IMR-90 (cell line): ENCODE measurements around the gene ACAN. TPM values are rescaled to one million over a fixed set of nuclear protein-coding genes. Genes with fewer than 3 reads are reported as not detected.

Source experiments
- ATAC-seq: fragments of 200-7000 bp; cut with Tn5 transposase; 2 replicates; pipeline ENCODE4 v1.9.1; 2020; ENCODE audit warnings: low read depth, mild to moderate bottlenecking, moderate library complexity
- BruUV-seq: library from RNA; stranded (reverse); fragments of 400-500 nt; replicated peaks from 2 replicates; lab custom pipeline; 2021; lab: Mats Ljungman, UMichigan
- CTCF ChIA-PET: fragments of 300-600 bp; formaldehyde crosslinking; extraction: SDS; loops from one replicate; lab custom pipeline; 2021; ENCODE audit warnings: antibody characterized with exemption; lab: Yijun Ruan, JAX
- POLR2A ChIA-PET: fragments of 300-600 bp; sonication (Branson Sonifier 250); formaldehyde crosslinking; loops from one replicate; lab custom pipeline; 2022; ENCODE audit warnings: antibody characterized with exemption; ENCODE audit not compliant: unreplicated experiment; lab: Charles Lee
- DNase-seq: peaks from one replicate; pipeline ENCODE4 v3.0.0; 2013
- H2AFZ ChIP-seq: replicated peaks from 2 replicates; pipeline ENCODE3; 2013; ENCODE audit warnings: low read length, mild to moderate bottlenecking; ENCODE audit not compliant: poor library complexity
- H2AK5ac ChIP-seq: 2 replicates; pipeline ENCODE4 v1.6.1; 2013; ENCODE audit warnings: low read depth, low read length, inconsistent platforms
- H2AK9ac ChIP-seq: replicated peaks from 2 replicates; pipeline ENCODE3; 2013; ENCODE audit warnings: mild to moderate bottlenecking, low read depth, low read length, moderate library complexity; ENCODE audit not compliant: poor library complexity
- H2BK120ac ChIP-seq: 2 replicates; pipeline ENCODE4 v1.6.1; 2013; ENCODE audit warnings: low read depth, low read length, inconsistent platforms
- H2BK15ac ChIP-seq: 3 replicates; pipeline ENCODE4 v1.6.1; 2013; ENCODE audit warnings: low read depth, low read length, inconsistent platforms
- H2BK20ac ChIP-seq: 2 replicates; pipeline ENCODE4 v1.6.1; 2013; ENCODE audit warnings: low read depth, mild to moderate bottlenecking, inconsistent platforms, low read length, moderate library complexity
- H2BK5ac ChIP-seq: 2 replicates; pipeline ENCODE4 v1.6.1; 2013; ENCODE audit warnings: mild to moderate bottlenecking, low read depth, low read length, inconsistent platforms; ENCODE audit not compliant: poor library complexity, severe bottlenecking
- H3K14ac ChIP-seq: replicated peaks from 2 replicates; pipeline ENCODE4 v1.6.1; 2013; ENCODE audit warnings: low read depth, low read length, inconsistent platforms
- H3K18ac ChIP-seq: 2 replicates; pipeline ENCODE4 v1.6.1; 2013; ENCODE audit warnings: low read depth, low read length, control low read depth
- H3K23ac ChIP-seq: 2 replicates; pipeline ENCODE4 v1.6.1; 2013; ENCODE audit warnings: low read depth, low read length, inconsistent platforms
- H3K27ac ChIP-seq: 2 replicates; pipeline ENCODE4 v1.5.1; 2013; ENCODE audit warnings: mild to moderate bottlenecking, control low read depth, low read length; ENCODE audit not compliant: insufficient read depth
- H3K27me3 ChIP-seq: 2 replicates; pipeline ENCODE4 v1.6.1; 2013; ENCODE audit warnings: low read length; ENCODE audit not compliant: control insufficient read depth, insufficient read depth
- H3K36me3 ChIP-seq: 2 replicates; pipeline ENCODE4 v1.6.1; 2013; ENCODE audit warnings: low read length, mixed read lengths; ENCODE audit not compliant: control insufficient read depth, insufficient read depth
- H3K4ac ChIP-seq: 2 replicates; pipeline ENCODE4 v1.6.1; 2013; ENCODE audit warnings: low read depth, low read length, inconsistent platforms
- H3K4me1 ChIP-seq: 2 replicates; pipeline ENCODE4 v1.6.1; 2013; ENCODE audit warnings: low read length, mixed read lengths; ENCODE audit not compliant: control insufficient read depth, insufficient read depth
- H3K4me2 ChIP-seq: 2 replicates; pipeline ENCODE4 v1.6.1; 2013; ENCODE audit warnings: low read depth, mild to moderate bottlenecking, control low read depth, low read length, moderate library complexity
- H3K4me3 ChIP-seq: 2 replicates; pipeline ENCODE4 v1.5.1; 2013; ENCODE audit warnings: low read depth, mild to moderate bottlenecking, control low read depth, low read length, moderate library complexity; ENCODE audit not compliant: insufficient read depth
- H3K56ac ChIP-seq: 2 replicates; pipeline ENCODE4 v1.6.1; 2013; ENCODE audit warnings: low read length, inconsistent platforms; ENCODE audit not compliant: insufficient read depth; ENCODE audit errors: extremely low read depth
- H3K79me1 ChIP-seq, 2 experiments: 2 replicates each; pipeline ENCODE4 v1.6.1; 2013; ENCODE audit warnings: low read length in 2 of 2, inconsistent platforms in 1 of 2, low read depth in 1 of 2
- H3K9ac ChIP-seq: 2 replicates; pipeline ENCODE4 v1.6.1; 2013; ENCODE audit warnings: low read depth, low read length, control low read depth
- H3K9me1 ChIP-seq: 2 replicates; pipeline ENCODE4 v1.6.1; 2013; ENCODE audit warnings: low read length, inconsistent platforms; ENCODE audit not compliant: insufficient read depth
- H3K9me3 ChIP-seq: 2 replicates; pipeline ENCODE4 v1.6.1; 2013; ENCODE audit warnings: low read length; ENCODE audit not compliant: control insufficient read depth, insufficient read depth
- H4K20me1 ChIP-seq: 2 replicates; pipeline ENCODE4 v1.6.1; 2013; ENCODE audit warnings: low read length, inconsistent platforms; ENCODE audit not compliant: insufficient read depth
- H4K5ac ChIP-seq: 2 replicates; pipeline ENCODE4 v1.6.1; 2013; ENCODE audit warnings: mild to moderate bottlenecking, low read depth, low read length, control low read depth
- H4K8ac ChIP-seq, 2 experiments: 2 replicates each; pipeline ENCODE4 v1.6.1; 2013; ENCODE audit warnings: low read depth in 2 of 2, low read length in 2 of 2, control low read depth in 1 of 2, inconsistent platforms in 1 of 2
- H4K91ac ChIP-seq: 2 replicates; pipeline ENCODE4 v1.6.1; 2013; ENCODE audit warnings: low read depth, low read length, inconsistent platforms; ENCODE audit not compliant: insufficient read depth
- CHD1 ChIP-seq: IDR thresholded peaks from 2 replicates; pipeline ENCODE4 v1.6.1; 2012; ENCODE audit warnings: low read depth, low read length, improper control_type of control experiment
- FOS ChIP-seq: fragments of 150-350 bp; IDR thresholded peaks from 2 replicates; pipeline ENCODE4 v1.6.1; 2016; ENCODE audit warnings: low read depth, low read length
- MAFK ChIP-seq: IDR thresholded peaks from 2 replicates; pipeline ENCODE4 v1.6.1; 2012; ENCODE audit warnings: low read depth, low read length, improper control_type of control experiment
- MAZ ChIP-seq: IDR thresholded peaks from 2 replicates; pipeline ENCODE4 v1.6.1; 2012; ENCODE audit warnings: low read depth, mild to moderate bottlenecking, low read length, improper control_type of control experiment, moderate library complexity, borderline replicate concordance
- MXI1 ChIP-seq: IDR thresholded peaks from 2 replicates; pipeline ENCODE4 v1.6.1; 2012; ENCODE audit warnings: low read depth, mild to moderate bottlenecking, low read length, moderate library complexity, borderline replicate concordance
- RCOR1 ChIP-seq: IDR thresholded peaks from 2 replicates; pipeline ENCODE4 v1.6.1; 2012; ENCODE audit warnings: mild to moderate bottlenecking, low read length, improper control_type of control experiment; ENCODE audit not compliant: insufficient replicate concordance
- WGBS, 2 experiments: methylation state at CpG; one replicate each; pipeline versions ENCODE4 v1.1.5 to v1.1.7; 2013; ENCODE audit warnings: missing lambda C conversion rate in 2 of 2; ENCODE audit not compliant: insufficient read length in 1 of 2; ENCODE audit errors: extremely low coverage in 2 of 2; 5-methylcytosine and 5-hydroxymethylcytosine counted together
- dilution Hi-C: fragments of 300-500 bp; cut with HindIII; formaldehyde crosslinking; loops from one replicate; pipeline ENCODE4 v1.14.3; 2018; ENCODE audit warnings: low sequenced_read_pairs; ENCODE audit not compliant: unreplicated experiment
- in situ Hi-C: fragments of 300-500 bp; cut with MboI; formaldehyde crosslinking; loops from 3 replicates; pipeline ENCODE4 v1.14.3; 2019; ENCODE audit warnings: low sequenced_read_pairs, inconsistent platforms, mixed read lengths
- intact Hi-C: fragments of 100-400 bp; cut with micrococcal nuclease; formaldehyde crosslinking; loops from 2 replicates; pipeline ENCODE4 v1.10.0; 2022
- polyA plus RNA-seq, 3 experiments: library from polyadenylated mRNA; depleted of rRNA; stranded (reverse); fragments of >200 nt; gene quantifications; 2 replicates each; pipeline ENCODE4 v1.2.3, GENCODE V29; 2012; ENCODE audit warnings: low replicate concordance in 1 of 3
- total RNA-seq: library from RNA; depleted of rRNA; stranded (reverse); fragments of >200 nt; gene quantifications from 2 replicates; pipeline ENCODE4 v1.2.3, GENCODE V29; 2012
- TF ChIP-seq, protein P1 (sequence below): fragments of 150-350 bp; IDR thresholded peaks from 2 replicates; pipeline ENCODE4 v1.6.1; 2017; ENCODE audit warnings: mild to moderate bottlenecking, antibody characterized with exemption, low read length, low read depth

ACAN gene
- total and polyA plus RNA-seq, 2 of the 4 experiments (the other 2 are of a cell fraction): 0.54 to 0.96 TPM

DNA sequence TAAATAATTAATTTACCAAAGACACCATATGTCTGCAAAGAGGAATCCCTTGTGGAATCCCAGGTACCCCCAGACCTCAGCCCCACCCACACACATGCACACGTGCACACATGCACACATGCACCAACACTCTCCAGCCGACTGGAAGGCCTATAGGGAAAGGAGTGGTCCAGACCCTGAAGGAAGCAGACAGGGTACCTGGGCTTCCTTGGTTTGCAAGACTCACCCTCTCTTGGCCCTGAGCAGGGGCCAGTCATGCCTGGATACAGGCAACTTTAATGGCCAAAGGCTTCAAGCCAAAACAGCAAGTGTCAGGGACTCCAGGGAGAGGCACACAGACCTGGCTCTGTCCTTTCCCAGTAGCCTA lies 101.0 kb downstream of the ACAN start:
- Histone ChIP-seq H3K56ac (no peak overlapping the region), H3K18ac (no peak overlapping the region), H3K4ac (no peak overlapping the region), H3K23ac (no peak overlapping the region), H4K5ac (no peak overlapping the region), H3K27ac (no peak overlapping the region), H2AK9ac (peak overlapping the region; percentile 7), H2BK5ac (no peak overlapping the region), H2BK120ac (no peak overlapping the region), H3K36me3 (peaks cover 76% of the 10 kb centered on the region), H3K4me2 (no peak overlapping the region), H3K4me1 (peaks cover 13% of the 10 kb centered on the region), H3K9me3 (no peaks in the 10 kb centered on the region), H3K79me1 (peaks cover 35 to 93% of the 10 kb centered on the region in 2 experiments; a peak in 3 of 4 replicates), H3K14ac (no peak overlapping the region), H3K4me3 (no peak overlapping the region), H4K8ac (no peak overlapping the region), H4K20me1 (peaks cover 82% of the 10 kb centered on the region), H3K27me3 (no peaks in the 10 kb centered on the region), H2AK5ac (no peak overlapping the region), H3K9me1 (peaks cover 24% of the 10 kb centered on the region), H4K91ac (no peak overlapping the region), H3K9ac (no peak overlapping the region), H2AFZ (no peak overlapping the region), H2BK20ac (no peak overlapping the region), H2BK15ac (no peak overlapping the region)
- dilution Hi-C loops (loop anchor here (25.0 kb wide), 1 partner anchor 108 kb away; no protein-coding TSS in a partner anchor), intact Hi-C loops (loop anchor here (1.0 to 10.0 kb wide), 5 partner anchors 100 to 401 kb away; no protein-coding TSS in a partner anchor), in situ Hi-C loops (loop anchor here (5.0 kb wide), 1 partner anchor 273 kb away; no protein-coding TSS in a partner anchor)
- ATAC-seq (no peak), DNase-seq (no peak)
- BruUV-seq: no TSS peak
- CTCF ChIA-PET: interaction anchor here (0.6 to 2.4 kb wide), 18 partner anchors 9 to 273 kb away, joined by 3 to 37 read pairs (median 6); partner anchors contain the start of gene MFGE8
- no CpG with 5 or more reads among the region's 2 CpGs for WGBS, 2 experiments
- TF ChIP-seq RCOR1: no peak
- TF ChIP-seq MXI1: no peak
- no peak for TF ChIP-seq MAFK
- no peak for TF ChIP-seq MAZ
- TF ChIP-seq CHD1: no peak
- TF ChIP-seq, protein P1, sequence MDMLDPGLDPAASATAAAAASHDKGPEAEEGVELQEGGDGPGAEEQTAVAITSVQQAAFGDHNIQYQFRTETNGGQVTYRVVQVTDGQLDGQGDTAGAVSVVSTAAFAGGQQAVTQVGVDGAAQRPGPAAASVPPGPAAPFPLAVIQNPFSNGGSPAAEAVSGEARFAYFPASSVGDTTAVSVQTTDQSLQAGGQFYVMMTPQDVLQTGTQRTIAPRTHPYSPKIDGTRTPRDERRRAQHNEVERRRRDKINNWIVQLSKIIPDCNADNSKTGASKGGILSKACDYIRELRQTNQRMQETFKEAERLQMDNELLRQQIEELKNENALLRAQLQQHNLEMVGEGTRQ: no peak
- no peak for TF ChIP-seq FOS
- POLR2A ChIA-PET: no interaction called here
